HepG2 (cell line): ENCODE measurements around the gene RNPEPL1. TPM values are rescaled to one million over a fixed set of nuclear protein-coding genes. Genes with fewer than 3 reads are reported as not detected.

ENCODE experiments used
- ARNTL ChIP-seq: sonication (generic); formaldehyde crosslinking; IDR thresholded peaks from 2 replicates; pipeline ENCODE4 v1.4.0; 2020; ENCODE audit warnings: mild to moderate bottlenecking, missing genetic modification reagents
- CCDC6 ChIP-seq: sonication (generic); formaldehyde crosslinking; IDR thresholded peaks from 2 replicates; pipeline ENCODE4 v1.8.1; 2022; ENCODE audit warnings: mild to moderate bottlenecking, missing genetic modification reagents, moderate library complexity
- DZIP1 ChIP-seq: sonication (generic); formaldehyde crosslinking; IDR thresholded peaks from 2 replicates; pipeline ENCODE4 v1.5.0; 2020; ENCODE audit warnings: mild to moderate bottlenecking, missing genetic modification reagents
- HMG20B ChIP-seq: conservative IDR thresholded peaks from 2 replicates; pipeline ENCODE4 v1.6.1; 2016; ENCODE audit warnings: missing genetic modification reagents, missing compliant biosample characterization
- HNF4A ChIP-seq: sonication (generic); formaldehyde crosslinking; IDR thresholded peaks from 2 replicates; pipeline ENCODE4 v1.4.0; 2020; ENCODE audit warnings: missing genetic modification reagents
- IKZF1 ChIP-seq: fragments of 450-650 bp; IDR thresholded peaks from 2 replicates; pipeline ENCODE4 v1.7.1; 2016
- KLF13 ChIP-seq: sonication (generic); formaldehyde crosslinking; IDR thresholded peaks from 2 replicates; pipeline ENCODE4 v1.4.0; 2020; ENCODE audit warnings: mild to moderate bottlenecking, missing genetic modification reagents
- MAFK ChIP-seq, 2 experiments: IDR thresholded peaks in 1 of 2; conservative IDR thresholded peaks in 1 of 2; 2 replicates each; pipeline ENCODE4 v1.6.1; 2011; ENCODE audit warnings: improper control_type of control experiment in 2 of 2, low read length in 2 of 2
- NKX3-1 ChIP-seq: sonication (generic); formaldehyde crosslinking; IDR thresholded peaks from 2 replicates; pipeline ENCODE4 v1.5.0; 2020; ENCODE audit warnings: missing genetic modification reagents
- PRMT3 ChIP-seq: sonication (generic); formaldehyde crosslinking; IDR thresholded peaks from 2 replicates; pipeline ENCODE4 v1.8.1; 2022; ENCODE audit warnings: low read depth, mild to moderate bottlenecking, moderate library complexity, missing genetic modification reagents, borderline replicate concordance
- SNAPC2 ChIP-seq: sonication (generic); formaldehyde crosslinking; IDR thresholded peaks from 2 replicates; pipeline ENCODE4 v1.8.1; 2022; ENCODE audit warnings: mild to moderate bottlenecking, missing genetic modification reagents
- SP5 ChIP-seq: IDR thresholded peaks from 2 replicates; pipeline ENCODE4 v1.6.1; 2016; ENCODE audit warnings: low read depth, borderline replicate concordance
- TIGD3 ChIP-seq: sonication (generic); formaldehyde crosslinking; IDR thresholded peaks from 2 replicates; pipeline ENCODE4 v1.5.1; 2020; ENCODE audit warnings: mild to moderate bottlenecking, missing genetic modification reagents, borderline replicate concordance
- TSC22D2 ChIP-seq: sonication (generic); formaldehyde crosslinking; IDR thresholded peaks from 2 replicates; pipeline ENCODE4 v1.5.1; 2020; ENCODE audit warnings: missing genetic modification reagents, mild to moderate bottlenecking, borderline replicate concordance
- UBTF ChIP-seq: sonication (generic); formaldehyde crosslinking; IDR thresholded peaks from 2 replicates; pipeline ENCODE4 v1.4.0; 2020; ENCODE audit warnings: mild to moderate bottlenecking, missing genetic modification reagents
- ZBTB26 ChIP-seq: IDR thresholded peaks from 2 replicates; pipeline ENCODE4 v1.6.1; 2016; ENCODE audit warnings: missing compliant biosample characterization, missing genetic modification reagents, borderline replicate concordance
- ZNF263 ChIP-seq: sonication (generic); formaldehyde crosslinking; IDR thresholded peaks from 2 replicates; pipeline ENCODE4 v1.4.0; 2020; ENCODE audit warnings: missing genetic modification reagents
- ZNF280B ChIP-seq: sonication (generic); formaldehyde crosslinking; IDR thresholded peaks from 2 replicates; pipeline ENCODE4 v1.5.0; 2020; ENCODE audit warnings: missing genetic modification reagents, mild to moderate bottlenecking, borderline replicate concordance
- ZNF335 ChIP-seq: sonication (generic); formaldehyde crosslinking; IDR thresholded peaks from 2 replicates; pipeline ENCODE4 v1.4.0; 2020; ENCODE audit warnings: missing genetic modification reagents
- ZNF775 ChIP-seq: sonication (generic); formaldehyde crosslinking; IDR thresholded peaks from 2 replicates; pipeline ENCODE4 v1.4.0; 2020; ENCODE audit warnings: missing genetic modification reagents, mild to moderate bottlenecking, moderate library complexity, borderline replicate concordance
- polyA plus RNA-seq, 8 experiments: library from polyadenylated mRNA; depleted of rRNA in 3 of 8; stranded (reverse) in 7 of 8; unstranded in 1 of 8; fragments of >200 nt; fragmentation: Illumina TruSeq in 4 of 8; extraction: Trizol in 4 of 8; gene quantifications; 2 replicates each; pipeline versions ENCODE4 v1.2.1 to v1.2.3, GENCODE V29; 2011 to 2016; ENCODE audit warnings: low read depth in 4 of 8, missing spikeins in 1 of 8, mixed read lengths in 1 of 8; ENCODE audit not compliant: insufficient read depth in 1 of 8
- total RNA-seq, 5 experiments: library from RNA; depleted of rRNA; stranded (reverse); fragments of >200 nt; fragmentation: Illumina TruSeq; extraction: Trizol; gene quantifications; 2 replicates each; pipeline ENCODE4 v1.2.3, GENCODE V29; 2016; ENCODE audit warnings: low read depth in 1 of 5

The RNPEPL1 gene
- total and polyA plus RNA-seq, 2 of the 13 experiments (the other 11 are each of a cell fraction or from before 2014, with no cell fraction given) = 13.0 to 18.0 TPM

GRCh38 chr2:240568678-240569522, 616 bp downstream of the RNPEPL1 start (continued):
- TF ChIP-seq ZNF775 (CRISPR knock-in tag) (no peak), TIGD3 (CRISPR knock-in tag) (no peak), DZIP1 (CRISPR knock-in tag) (no peak), CCDC6 (CRISPR knock-in tag) (no peak), SP5 (CRISPR knock-in tag) (0 out of 2 replicates have a peak, but pooled peaks have one; percentile 9), NKX3-1 (CRISPR knock-in tag) (no peak), HMG20B (CRISPR knock-in tag) (no peak), KLF13 (CRISPR knock-in tag) (no peak), PRMT3 (CRISPR knock-in tag) (no peak; the same call in 1 of the 2 replicates), IKZF1 (no peak), ARNTL (CRISPR knock-in tag) (no peak), MAFK (conservative IDR thresholded peaks at IDR 0.05 in 1 of 2, IDR thresholded peaks at IDR 0.05 in 1 of 2; ENCODE audit: low read length in 2 of 2) (no peak), SNAPC2 (CRISPR knock-in tag) (no peak), TSC22D2 (CRISPR knock-in tag) (no peak), HNF4A (CRISPR knock-in tag) (no peak), UBTF (CRISPR knock-in tag) (peak; percentile 88; the same call in 1 of the 2 replicates), ZNF263 (CRISPR knock-in tag) (peak; percentile 43; the same call in 1 of the 2 replicates), ZNF280B (CRISPR knock-in tag) (0 out of 2 replicates have a peak, but pooled peaks have one; percentile 54), ZNF335 (CRISPR knock-in tag) (no peak), ZBTB26 (peak; percentile 24)
